Activated CD4-positive, alpha-beta T cell treated with anti-CD3 and anti-CD28 coated beads for 48 hours (primary cell): ENCODE results near the gene TMEM92.
A peak's percentile ranks its signal among the peaks of the same experiment; 100 is the strongest.
"Not testable (repeated sequence)": the region's sequence is repeated elsewhere in the genome, so short reads cannot be mapped to it uniquely, and the experiment has no call there.

ENCODE experiments used
- DNase-seq: peaks from one replicate; pipeline ENCODE4 v3.0.0-alpha.2; 2020

Gene TMEM92

DNA sequence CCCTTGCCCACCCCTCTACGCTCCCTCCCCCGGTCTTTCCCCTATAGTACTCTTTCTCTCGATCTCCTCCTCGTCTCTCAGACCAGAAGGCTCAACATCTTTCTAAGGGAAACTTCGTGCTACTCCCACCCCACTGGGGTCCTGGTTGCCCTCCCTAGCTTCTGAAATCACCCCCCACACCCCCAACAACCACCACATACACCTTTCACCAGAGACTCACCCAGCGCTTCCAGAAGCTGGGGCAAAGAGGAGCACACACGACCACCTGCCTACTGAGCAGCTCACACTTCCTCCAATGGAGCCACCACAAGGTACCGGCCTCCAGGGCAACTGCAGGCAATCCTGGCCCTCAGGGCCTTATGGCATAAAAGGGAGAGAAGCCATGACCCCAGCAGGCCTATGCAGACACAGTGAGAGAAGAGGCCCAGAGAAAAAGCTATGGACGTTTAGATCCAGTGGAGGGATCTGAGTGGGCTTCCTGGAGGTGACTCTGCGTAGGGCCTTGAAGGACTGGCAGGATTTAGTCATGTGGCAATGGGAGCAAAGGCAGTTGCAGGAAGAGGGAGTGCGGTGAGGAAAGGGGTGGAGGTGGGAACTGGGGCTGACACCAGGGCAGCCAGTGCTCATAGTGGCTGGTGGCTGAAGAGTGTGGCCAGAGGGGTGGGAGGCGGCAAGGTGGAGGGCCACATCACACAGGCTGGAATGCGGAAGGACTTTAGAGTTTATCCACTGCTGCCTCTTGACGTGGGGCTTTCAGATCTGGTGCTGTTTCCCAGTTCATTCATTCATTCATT, 12.1 kb upstream of the TMEM92 start:
- DNase-seq = no peak

DNA sequence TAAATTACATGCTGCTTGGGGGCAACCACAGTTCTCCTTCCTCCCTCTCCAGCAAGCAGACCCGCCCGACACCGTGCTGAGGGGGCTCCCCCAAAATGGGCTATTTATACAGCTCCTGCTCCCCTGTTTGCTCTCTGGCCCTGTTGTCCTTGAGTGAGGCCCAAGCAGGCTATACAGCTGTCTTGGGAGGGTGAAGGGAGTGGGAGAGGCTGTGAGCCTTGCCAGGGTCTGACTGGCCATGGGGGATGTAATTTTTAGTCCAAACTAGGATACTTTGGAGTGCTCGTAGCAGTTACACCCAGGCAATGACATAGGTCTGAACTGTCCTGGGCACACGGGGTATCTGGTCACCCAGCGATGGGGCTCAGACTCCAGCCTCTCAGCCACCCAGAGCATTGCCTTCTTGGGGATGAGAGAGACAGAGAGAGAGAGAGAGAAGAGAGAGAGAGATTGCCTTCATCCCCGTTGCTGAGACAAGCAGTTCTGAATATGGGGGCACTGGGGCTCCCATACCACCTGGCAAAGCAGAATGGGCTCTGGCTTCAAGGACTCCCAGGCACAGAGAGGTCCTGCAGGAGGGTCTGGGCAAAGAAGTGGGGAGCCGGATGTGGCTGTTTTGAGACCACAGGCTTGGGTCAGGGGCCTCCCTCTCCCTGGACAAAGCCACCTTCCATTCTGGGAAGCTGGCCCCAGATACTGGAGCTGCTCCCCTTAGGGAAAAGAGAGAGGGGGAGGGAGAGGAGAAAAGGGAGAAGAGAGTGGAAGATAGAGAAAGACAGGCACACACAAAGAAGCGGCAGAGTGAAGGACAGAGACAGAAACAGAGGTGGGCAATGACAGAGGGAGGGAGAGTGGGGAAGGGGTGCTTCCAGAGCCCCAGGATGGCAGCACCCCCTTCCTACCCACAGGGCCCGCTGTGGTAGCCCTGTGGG, 10.7 kb upstream of the TMEM92 start:
- DNase-seq = no peak

DNA sequence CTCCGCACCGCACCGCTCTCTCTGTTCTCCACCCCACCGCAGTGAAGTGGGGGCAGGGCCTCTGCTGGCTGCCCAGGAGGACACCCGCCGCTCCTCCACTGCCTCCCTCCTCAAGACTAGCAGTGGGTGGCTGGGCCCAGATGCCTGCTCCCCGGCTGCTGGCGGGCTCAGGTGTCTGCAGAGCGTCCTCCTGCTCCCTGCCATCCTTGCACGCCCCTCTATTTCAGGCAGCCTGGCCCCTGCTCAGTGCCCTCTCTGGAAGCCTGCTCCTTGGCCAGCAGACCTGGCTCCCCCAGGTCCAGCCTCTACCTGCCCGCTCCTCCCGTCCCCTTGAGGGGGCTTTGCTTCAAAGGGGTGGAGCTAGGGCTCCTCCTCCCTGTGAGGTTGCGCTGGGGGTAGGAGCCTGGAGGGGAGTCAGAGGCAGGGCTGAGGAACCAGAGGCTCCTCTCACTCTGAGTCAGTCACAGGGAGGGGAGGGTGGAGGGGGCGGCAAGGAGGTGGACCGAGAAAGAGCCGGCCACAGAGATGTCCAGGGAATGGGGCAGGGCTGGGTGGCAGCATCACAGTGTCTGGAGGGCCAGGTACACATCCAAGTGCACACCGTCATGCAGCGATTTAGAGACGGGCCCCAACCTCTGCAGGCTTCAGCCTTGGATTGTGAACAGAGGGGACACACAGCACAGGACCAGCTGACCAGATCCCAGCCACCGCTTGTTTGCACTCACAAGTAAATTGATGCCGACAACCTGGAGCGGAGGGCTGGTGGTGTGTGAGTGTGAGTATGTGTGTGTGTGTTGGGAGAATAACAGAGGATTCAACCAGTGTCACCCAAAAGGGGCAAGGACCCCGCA, 9.8 kb upstream of the TMEM92 start:
- DNase-seq = no peak

DNA sequence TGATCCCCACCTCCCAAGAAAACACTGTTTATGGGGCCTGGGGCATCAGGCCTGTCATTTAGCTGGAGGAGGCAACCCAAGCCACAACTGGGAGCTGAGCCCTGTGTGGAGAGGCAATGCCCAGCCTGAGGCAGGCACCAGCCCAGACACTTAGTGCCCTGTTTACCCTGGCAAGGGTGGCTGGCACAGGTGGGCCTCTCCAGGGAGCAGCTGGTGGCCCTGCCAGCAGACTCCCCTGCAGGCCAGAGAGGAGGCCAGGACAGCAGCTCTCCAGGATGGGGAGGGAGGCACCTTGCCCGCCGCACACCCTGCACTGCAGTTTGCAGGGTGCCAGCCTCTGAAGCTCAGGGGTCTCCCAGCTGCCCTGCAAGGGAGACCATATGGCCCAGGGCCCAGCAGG, 9.1 kb upstream of the TMEM92 start:
- no peak for DNase-seq

DNA sequence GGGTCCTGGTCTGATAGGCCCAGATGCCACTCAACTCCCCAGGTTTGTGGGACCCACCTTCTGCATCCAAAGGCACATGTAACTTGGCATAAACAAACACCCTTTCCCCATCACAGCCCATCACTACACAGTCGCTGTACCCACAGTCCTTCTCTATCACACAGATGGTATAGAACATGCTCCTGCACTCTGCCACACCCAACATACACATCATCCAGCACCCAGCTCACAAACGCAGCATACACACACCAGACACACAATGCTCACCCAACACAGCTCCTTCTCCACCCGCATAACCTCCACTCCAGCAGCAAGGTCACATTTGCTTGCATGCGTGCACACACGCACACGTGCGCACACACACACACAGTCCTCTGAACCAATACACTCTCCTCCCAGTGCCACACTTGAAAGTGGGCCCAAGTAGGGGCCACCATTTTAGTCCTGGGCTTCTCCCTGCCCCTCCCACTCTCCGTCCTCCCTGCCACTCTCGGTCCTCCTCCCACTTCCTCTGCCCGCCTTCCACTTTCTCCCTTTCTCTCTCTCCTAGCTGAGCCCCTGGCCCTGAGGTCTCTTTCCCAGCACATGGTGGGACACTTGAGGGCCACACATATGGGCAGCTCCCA, 8.5 kb upstream of the TMEM92 start:
- DNase-seq = no peak

DNA sequence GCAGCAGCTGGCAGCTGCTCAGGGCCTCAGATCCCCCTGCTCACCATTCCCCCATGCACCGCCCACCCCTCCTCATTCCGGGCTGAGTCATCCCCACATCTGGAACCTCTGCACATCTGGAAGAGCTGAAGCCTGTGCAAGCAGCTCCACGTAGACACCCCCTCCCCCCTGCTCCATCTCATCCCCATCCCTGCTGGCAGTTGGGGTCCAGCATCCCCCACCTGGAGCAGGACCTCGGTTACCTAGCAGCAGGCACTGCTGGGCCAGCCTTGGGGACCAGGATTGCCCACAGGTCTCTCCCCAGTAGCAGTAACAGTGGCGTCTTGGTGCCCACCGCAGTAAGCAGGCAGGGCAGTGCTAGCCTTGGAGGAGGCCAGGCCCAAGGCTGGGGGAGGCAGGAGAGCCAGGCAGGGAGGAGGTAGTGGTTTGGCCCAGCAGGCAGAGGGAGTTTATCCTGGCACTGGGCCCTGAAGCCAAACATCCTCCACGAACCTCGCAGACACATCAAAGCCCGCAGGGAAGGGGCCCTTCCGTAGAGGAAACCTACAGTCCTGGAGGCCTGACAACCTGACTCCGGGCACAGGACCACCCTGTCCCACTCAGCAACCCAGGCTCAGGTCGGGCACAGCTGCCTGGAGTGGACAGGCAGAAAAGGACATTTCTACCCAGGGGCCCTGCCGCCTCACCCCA, 7.7 kb upstream of the TMEM92 start:
- DNase-seq = no peak

DNA sequence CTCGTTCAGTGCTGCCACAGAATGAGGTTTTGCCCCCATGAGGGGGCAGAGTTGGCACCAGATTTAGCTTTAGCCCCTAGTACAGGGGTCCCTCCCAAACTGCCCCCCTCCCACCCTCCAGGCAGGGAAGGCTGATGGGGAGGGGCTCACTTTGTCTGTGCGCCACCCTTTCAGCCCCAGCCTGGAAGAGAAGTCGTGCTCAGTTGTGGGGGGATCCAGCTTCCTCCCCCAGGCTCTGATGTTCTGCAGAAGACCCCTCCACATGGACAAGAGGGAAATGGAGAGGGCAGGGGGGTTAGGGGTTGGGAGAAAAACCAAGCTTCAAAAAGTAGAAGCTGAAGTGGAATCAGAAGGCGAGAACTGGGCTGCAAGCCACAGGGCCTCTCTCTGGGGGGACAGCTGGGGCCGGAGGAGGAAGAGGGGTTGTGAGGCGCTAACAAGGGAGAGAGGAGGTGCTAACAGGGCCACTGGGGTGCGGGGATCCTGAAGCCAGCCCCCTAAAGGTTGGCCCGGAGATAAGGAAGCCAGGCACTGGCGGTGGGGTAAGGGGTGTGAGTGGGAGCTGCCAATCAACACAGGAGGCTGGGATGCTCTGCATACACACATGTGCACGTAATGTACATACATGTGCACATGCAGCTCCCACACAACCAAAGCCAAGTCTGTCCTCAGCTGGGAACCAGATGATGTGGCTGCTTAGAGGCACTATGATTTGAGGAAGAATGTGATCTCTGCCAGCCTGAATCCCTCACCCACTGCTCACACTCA, 7.0 kb upstream of the TMEM92 start:
- DNase-seq = no peak

DNA sequence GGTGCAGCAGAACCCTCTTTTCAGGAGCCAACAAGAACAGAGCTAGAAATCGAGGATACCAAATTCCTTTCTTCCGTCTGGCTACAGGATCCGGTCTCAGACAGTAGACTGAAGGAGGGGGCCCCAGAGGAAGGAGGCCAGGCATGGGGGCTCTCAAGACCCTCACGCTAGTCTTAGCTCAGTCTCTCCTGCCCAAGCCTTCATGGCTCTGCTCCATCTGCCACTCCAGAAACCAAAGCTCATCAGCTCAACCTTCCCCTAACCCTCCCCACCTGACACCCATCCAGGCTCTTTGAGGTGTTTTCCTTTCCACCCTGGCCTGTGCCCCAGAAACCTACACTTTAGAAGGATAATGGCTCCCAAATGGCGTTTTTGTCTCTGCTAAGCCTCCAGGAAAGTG, 6.2 kb upstream of the TMEM92 start:
- DNase-seq = no peak

DNA sequence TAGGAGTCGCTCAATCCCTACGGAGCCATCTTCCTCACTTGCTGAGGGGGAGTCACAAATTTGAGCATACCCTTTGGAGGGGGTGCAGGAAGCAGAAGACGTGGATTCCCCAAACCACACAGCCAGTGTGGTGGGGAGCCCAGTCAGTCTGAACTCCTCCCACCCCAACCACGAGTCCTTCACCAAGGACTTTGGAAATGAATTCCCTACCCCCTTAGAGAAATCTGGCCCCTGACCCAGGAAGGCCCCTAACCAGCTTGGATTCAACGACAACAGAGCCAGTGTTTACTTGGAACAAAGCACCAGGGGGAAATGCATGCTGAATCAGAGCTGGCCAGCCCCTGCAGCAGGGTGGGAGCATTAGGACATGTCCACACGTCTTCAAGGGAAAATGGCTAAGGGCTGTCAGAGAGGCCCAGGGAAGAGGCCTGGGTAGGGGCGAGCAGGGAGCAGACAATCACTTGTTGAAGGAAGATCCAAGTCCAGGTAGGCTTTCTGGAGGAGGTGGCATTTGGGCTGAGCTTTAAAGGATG, 5.5 kb upstream of the TMEM92 start:
- no peak for DNase-seq

DNA sequence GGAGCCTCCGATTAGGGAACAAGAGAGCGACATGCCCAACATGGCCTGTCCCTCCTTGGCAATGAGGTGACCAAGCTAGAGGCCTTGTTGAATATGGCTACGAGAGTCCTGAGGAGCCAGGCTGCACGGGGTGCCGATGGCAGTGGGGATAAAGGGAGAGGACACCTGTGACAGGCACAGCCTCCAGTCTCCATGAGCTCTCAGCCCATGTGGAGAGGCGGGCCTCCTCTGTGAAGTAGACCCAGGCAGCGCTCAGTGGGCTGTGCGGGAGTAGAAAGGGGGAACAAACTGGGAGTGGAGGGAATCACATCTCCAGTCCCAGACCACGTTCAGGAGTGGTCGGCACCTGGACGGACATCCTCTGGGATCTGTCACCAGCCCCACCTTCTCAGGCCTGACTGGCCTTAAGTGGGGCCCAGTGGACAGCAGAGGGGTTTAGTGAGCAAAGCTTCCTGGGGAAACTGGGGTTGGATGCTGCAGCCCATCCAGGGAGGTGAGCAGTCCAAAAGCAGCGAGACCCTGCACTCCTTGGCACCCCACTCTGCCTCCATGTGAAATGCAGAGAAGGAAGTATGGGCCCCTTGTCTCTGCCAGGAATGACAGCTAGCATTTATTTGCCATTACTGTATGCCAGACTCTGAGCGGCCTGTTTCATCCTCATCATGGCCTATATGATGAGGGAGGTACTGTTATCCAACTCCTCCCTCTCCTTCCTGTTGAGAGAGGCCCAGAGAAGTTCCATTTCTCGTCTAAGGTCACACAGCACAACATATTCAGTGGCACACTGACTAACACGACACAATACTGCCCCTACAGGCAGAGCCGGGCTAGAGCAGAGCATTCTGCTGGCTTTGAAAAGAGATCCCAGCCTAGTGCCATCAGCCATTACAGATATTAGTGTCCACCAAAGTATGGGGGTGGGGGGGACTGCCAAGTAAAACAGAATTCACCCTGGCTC, 4.5 kb upstream of the TMEM92 start:
- peak; percentile 84 for DNase-seq

DNA sequence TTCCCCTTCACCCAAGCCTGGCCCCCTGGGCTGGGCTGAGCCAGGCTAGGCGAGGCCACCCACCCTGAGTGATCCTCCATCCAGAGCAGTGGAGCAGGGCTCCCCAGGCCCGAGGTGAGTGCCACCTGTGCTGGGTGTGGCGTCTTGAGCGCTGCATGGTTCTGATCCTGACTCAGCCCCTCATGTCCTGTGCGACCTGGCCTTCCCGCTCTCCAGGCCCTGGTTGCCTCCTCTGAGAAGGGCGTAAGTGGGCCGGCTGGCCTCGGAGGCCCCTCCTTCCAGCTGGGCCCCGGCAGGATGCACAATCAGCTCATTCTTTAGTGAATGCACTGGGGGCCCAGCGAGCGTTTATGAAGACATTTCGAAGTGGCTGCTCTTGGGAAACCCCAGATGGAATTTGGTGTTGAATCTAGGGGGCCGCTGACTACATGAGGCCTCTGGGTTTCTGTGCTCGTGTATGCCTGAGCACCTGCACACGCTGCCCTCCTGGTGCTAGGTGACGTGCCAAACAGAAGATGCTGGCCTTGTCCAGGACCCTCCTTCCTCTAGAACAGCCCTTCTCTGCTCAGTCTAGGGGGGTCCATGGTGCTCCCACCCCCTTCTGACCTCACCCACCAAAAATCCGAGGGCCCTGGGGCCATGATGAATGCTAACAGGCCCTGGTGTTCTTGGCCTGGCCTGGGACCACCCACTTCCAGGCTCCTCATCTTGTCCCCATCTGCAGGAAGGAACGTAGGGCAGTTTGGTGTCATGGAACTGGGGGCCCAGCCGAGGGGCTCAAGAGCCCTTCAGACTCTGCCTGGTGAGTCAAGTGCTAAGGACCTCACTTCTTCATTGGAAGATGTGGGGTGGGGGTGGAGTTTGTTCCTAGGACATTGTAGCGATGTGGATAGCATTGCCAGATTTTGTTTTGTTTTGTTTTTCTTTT, 3.6 kb upstream of the TMEM92 start:
- no peak for DNase-seq

DNA sequence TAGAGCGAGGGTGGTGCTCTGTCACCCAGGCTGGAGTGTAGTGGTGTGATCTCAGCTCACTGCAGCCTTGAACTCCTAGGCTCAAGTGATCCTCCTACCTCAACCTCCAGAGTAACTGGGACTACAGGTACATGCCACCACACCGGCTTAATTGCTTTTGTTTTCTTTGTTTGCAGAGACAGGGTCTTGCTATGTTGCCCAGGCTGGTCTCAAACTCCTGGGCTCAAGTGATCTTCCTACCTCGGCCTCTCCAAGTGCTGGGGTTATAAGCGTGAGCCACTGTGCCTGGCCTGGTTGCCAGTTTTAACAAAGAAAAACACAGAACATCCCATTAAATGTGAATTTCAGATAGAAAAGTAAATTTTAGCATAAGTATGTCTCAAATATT, 2.9 kb upstream of the TMEM92 start:
- not testable (repeated sequence) for DNase-seq

DNA sequence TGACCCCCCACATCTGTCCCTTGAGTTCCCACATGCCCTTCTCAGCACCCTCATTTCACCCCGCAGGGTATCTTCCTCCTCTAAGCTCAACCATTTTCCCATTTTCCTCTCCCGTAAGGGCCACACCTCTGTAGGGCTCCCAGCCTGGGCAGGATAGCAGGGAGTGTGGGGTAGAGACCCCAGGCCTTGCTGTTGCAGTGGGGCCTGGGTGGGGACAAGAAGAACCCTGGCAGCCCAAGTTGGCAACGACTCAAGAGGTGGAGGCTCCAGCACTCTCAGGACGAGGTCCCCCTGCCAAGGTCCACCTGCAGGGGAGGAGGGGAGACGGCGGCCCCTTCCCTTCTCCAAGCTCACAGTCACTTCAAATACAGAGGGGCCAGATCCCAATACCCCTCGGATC, 2.0 kb upstream of the TMEM92 start:
- DNase-seq = no peak

DNA sequence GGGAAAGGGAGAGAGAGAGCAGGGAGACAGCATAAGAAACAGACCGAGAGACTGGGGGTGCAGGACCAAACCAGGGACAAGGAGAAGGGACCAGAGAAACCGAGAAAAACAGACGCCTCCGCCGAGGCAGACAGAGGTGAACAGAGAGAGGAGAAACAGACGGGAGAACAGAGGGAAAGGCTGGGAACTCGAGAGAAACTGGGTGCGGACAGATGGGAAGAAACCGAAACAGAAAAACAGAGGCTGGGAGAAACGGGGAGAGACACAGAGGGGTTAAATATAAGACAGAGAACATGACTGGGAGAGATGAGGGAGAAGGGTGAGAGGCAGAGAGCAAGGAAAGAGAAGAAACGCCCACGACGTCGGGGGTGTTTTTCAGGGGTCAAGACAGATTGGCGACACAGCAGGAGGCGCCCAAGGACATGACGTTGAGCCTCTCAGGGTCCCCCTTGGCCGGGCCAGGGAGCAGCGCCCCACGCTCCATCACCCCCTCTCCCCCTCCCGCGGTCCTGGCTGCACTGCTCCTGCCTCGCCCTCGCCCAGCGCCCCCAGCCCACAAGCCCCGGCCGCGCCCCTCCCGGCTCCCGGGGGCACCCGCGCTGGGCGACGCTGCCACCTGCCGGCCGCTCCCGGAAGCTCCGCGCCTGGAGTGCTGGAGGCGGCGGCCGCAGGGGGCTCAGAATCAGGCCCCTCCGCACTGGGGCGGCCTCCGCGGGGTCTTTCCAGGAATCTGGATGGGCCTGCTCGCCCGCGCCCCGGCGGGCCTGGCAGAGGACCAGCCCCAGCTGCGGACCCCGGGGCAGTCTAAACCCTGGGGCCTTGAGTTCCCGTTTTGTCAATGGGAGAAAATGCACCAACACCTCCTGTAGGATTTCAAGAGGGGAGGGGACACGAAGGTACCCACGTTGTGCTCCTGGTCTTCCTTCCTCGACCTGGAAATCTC, 1.3 kb upstream of the TMEM92 start:
- DNase-seq = peak; percentile 61

DNA sequence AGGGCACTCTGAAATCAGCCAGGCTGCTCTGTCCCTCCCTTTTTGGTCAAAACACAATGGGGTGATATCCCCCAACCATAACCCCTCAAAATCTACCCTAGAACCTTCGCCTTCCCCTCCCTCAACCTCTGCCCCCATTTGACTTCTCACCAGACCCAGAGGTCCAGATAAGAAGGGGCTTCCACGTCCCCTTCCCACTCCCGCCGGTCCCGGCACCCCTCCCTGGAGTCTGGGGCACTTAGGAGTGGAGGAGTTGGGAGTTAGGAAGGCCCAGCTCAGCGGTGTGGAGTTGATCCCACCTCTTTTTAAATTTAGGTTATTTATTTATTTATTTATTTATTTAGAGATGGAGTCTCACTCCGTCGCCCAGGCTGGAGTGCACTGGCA, 619 bp upstream of the TMEM92 start:
- DNase-seq = no peak

DNA sequence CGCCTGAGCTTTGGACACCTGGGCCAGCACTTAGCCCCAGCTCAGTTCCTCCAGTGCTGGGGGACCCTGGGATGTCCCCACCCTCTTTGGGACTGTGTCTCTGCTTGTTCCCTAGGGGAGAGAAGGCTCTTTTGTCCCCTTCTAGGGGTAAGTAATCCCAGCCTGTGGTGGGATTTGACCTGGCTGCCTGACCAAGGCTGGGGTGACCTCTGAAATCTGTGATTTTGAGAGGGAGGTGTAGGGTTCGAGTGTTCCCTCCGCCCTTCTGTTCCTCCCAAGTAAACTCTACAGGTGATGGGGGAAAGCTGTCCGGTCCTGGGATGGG, 593 bp downstream of the TMEM92 start:
- DNase-seq = no peak

DNA sequence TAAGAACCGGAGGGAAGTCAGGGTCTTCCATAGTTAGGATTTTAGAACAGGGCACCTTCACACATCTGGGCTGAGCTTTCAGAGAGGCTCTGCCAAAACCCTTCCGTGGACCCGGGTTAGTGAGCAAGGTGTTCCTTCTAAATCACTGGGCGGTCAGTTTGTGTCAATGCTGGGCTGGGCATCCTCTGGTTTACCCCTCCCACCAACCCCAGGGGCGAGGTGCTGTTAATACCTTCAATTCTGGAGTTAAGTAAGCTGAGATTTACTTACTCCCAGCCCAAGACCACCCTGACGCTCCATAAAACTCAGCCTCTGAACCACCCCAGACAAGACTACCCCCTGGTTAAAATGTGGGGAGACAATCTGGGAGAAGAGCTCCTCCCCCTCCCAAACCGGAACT, 1.0 kb downstream of the TMEM92 start:
- no peak for DNase-seq
